GM18867 (cell line): ENCODE results near the gene MGLL.

Source experiments
- ATAC-seq: cut with Tn5 transposase; IDR thresholded peaks from one replicate; pipeline ENCODE4 v1.9.1; 2021; ENCODE audit warnings: mild to moderate bottlenecking, moderate library complexity; ENCODE audit not compliant: unreplicated experiment

Gene MGLL

GRCh38 chr3:127730666-127731295 lies 91.5 kb downstream of the MGLL start:
- ATAC-seq, result no peak

GRCh38 chr3:127730171-127730570 lies 92.1 kb downstream of the MGLL start:
- ATAC-seq, result no peak

- ATAC-seq, result no peak
Observed at GRCh38 chr3:127729556-127730056, 92.7 kb downstream of the MGLL start.

DNA sequence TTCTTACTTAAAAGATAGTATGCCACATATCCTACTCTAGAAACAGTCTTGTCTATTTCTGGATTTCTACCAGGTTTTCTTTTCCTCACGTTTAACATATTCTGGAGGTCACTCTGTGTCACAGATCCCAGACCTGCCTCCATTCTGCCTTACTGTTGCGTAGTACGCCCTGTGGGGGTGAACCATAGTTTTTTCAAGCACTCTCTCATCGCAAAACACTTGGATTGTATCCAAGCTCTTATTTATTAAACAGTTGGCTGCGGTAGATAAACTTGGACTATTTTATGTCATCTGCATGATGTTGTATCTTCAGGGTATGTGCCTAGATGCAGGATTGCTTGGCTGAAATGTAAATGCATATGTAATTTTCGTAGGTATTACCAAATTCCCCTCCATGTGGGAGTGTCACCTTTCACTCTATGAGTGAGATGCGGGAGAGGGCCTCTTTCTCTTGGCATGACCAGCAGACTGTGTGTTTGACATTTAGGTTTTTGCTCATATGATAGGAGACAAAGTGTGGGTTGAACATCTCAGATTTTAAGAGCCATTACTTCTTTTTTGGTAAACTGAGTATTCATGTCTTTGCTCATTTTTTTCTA lies 93.8 kb downstream of the MGLL start:
- no peak for ATAC-seq

DNA sequence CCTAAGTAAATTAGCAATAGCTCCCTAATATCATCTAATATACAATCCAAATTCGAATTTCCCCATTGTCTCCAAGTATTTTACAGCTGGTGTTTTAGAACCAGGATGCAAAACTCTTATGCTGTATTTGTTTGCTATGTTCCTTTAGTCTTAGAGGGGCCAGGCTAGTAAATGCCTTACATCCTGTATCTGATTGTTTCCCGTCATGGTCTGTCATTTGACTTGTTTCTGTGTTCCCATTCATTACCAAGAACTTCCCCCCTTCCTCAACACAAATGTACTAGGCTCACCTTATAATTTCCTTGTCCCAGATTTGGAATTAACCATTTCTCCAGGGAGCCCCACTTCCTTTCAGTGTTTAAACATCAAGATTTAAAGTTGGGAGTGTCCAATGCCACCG lies 95.4 kb downstream of the MGLL start:
- no peak for ATAC-seq

- no peak for ATAC-seq
Observed at GRCh38 chr3:127723011-127723567, 99.2 kb downstream of the MGLL start.

DNA sequence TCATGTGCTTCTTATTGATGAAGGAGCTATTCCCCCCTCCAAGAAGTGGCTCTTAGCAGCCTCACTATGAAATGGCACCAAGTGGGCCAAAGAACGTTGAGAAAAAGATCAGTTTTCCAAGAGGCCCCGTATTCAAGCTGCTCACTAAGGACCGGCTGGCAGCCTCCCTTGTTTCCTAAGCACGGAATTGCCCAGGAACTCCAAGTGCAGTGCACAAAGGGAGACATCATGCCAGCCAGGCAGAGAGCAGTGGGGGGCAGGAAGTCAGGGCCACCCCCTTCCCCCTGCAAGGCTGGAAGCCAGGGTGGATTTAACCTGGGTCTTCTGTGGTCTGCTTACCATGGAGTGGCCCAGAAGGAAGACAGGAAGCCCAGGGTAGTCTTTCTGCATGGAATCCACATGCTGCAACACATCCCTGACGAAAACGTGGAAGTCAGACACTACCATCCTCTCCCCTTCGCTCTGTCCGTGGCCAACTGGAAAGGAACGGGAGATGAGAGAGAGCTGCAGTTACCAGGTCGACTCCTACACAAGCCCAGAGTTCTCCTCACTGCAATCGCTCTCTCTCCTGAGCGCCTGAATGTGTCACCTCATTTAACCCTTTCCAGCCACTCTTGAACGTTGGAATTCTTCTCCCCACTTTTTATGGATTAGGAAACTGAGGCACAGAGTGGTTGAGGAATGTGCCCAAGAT lies 100.1 kb downstream of the MGLL start:
- ATAC-seq, result no peak

GRCh38 chr3:127720985-127721935 lies 101.1 kb downstream of the MGLL start:
- no peak for ATAC-seq

DNA sequence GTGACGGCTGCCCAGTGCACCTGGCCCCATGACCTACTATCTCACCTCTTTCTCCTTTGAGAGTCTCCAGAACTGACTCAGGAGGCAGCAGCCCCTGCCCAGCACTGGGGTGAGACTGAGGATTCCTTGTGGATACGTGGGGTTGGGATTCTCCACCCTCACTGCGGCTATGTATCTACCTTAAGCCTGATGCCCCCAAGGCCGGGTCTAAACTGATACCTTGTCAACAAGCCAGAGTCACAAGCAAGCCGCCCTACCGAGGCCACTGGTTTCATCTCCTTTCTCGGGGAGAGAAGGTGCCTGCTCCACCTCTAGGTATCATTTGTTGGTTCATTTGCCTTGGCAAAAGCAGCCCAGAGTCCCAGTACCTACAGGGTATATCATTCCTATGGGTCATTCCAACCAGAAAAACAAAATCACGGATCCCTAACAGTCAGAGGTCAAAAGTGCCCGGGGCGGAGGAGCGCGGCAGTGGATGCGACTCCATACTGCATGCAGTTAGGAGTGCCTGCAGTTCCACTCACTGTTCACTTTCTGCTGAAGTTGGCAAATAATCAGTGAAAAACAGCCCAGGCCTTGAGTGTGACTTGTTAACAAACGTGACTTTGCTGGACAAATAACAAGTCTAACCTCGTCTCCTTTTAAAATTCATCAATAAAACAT lies 102.0 kb downstream of the MGLL start:
- no peak for ATAC-seq

DNA sequence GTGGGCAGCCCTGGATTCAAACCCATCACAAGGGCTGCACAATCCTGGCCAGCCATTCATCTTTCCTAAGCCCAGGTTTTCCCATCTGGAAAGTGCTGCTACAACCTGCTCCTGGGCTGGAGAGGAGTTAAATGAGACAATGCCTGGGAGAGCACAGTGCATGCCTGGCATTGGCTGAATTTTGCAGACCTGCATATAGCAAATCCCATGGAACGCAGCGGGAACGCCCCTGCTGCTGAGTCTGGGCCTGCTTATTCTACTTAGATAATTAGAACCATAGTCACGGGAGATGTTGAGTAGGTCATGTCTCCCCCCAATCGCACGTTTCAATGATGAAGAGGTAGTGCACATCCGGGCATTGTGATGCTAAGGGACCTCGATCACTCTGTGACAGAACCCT lies 102.9 kb downstream of the MGLL start:
- ATAC-seq, result no peak

DNA sequence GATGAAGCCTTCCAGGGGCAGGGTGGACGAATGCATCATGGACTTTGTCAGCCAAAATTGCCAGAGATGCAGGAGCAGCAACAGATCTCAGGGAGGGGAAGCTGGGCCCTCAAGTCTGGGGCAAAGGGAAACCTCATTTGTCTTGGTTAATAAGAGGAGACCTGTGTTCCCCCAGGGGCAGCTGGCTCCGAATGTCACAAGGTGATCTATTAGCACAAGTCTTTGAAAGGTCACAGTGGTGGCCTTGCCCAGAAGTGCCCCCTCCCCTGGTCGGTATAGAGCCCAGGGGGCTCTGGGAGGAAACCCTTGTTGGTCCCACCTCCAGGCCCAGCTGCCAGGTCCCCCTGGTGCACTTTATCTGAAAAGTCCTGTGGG lies 103.4 kb downstream of the MGLL start:
- ATAC-seq, result no peak

GRCh38 chr3:127718245-127718915 lies 103.9 kb downstream of the MGLL start:
- no peak for ATAC-seq

- ATAC-seq, result no peak
Observed at GRCh38 chr3:127717357-127718244, 104.7 kb downstream of the MGLL start.

DNA sequence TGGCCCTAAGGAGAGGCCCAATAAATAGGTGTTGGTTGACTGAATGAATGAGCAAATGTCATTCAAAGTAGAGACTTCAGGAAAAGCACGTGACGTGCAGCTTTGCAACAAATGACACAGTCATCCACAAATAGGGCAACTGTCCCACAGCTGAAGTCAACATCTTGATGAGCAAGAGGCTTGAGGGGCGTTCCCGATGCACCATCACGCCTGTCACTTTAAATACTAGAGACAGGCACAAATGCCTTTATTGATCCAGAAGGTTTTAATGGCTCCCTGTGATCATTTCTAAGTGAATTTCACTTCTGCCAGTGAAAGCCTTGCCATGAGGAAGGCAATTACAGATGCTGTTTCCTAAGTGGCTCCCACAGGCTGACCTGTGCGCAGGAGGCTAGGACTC lies 105.9 kb downstream of the MGLL start:
- ATAC-seq, result no peak

- ATAC-seq, result no peak
Observed at GRCh38 chr3:127715532-127715931, 106.8 kb downstream of the MGLL start.

DNA sequence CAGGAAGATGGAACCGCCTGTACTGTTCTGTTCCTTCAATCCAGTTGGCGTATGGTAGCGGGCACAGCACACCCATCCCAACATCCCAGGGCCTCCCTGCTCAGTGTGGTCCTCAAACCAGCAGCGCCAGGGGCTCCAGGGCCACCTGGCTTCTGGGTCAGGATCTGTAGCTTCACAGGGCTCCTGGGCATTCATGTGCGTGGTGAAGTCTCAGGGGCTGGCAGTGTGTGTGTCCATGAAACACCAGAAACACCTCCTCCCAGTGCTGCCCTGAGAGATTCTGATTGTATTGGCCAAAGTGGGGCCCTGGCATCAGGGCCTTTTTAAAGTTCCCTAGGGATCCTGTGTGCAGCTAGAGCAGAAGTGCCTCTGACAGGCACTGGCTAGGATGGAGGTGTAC lies 107.4 kb downstream of the MGLL start:
- no peak for ATAC-seq

DNA sequence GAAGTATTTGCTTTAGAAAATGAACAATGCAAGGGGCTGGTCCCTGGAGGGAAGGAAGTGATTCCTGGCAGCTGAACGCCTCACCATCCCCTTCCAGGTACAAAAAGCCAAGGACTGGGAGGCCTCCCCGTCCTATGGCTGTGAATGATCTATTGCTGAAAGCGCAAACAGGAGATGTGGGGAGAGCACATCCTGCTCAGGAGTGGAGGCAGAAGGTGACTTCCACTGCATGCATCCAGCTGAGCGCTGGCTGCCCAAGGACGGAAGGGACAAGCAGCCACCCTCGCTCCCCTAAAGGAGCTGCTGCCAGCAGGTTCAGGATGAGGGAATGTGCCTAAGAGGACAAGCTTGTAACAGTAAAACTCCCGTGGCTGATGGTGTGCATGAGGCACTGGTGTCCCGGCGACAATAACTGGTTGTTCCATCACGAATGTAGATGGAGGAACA lies 108.2 kb downstream of the MGLL start:
- ATAC-seq, result no peak

- no peak for ATAC-seq
Observed at GRCh38 chr3:127712881-127713771, 109.2 kb downstream of the MGLL start.
